Suppressor macrophage treated with lipopolysaccharide for 4 hours (primary cell): Measurements from ENCODE around the gene ZNF217.
"Not testable (repeated sequence)": the region's sequence is repeated elsewhere in the genome, so short reads cannot be mapped to it uniquely, and the experiment has no call there.

Source experiments
- DNase-seq: peaks from one replicate; pipeline ENCODE4 v3.0.0-alpha.2; 2020

ZNF217 gene

GRCh38 chr20:53593466-53594007 lies at the start of gene ZNF217:
Gene ZNF217, minus strand, starts transcription at chr20:53593839. Its CDS starts 11,013 bp downstream, at chr20:53582826.
- DNase-seq, result peak; percentile 66

GRCh38 chr20:53643031-53643832 lies 49.6 kb upstream of the ZNF217 start:
- peak; percentile 86 for DNase-seq

GRCh38 chr20:53642196-53643030 lies 48.8 kb upstream of the ZNF217 start:
- peak; percentile 65 for DNase-seq

GRCh38 chr20:53639647-53640440 lies 46.2 kb upstream of the ZNF217 start:
- DNase-seq, result no peak

- DNase-seq, result no peak
Observed at GRCh38 chr20:53639128-53639527, 45.5 kb upstream of the ZNF217 start.

GRCh38 chr20:53637310-53637709 lies 43.7 kb upstream of the ZNF217 start:
- not testable (repeated sequence) for DNase-seq

GRCh38 chr20:53636540-53637097 lies 43.0 kb upstream of the ZNF217 start:
- DNase-seq, result no peak

- DNase-seq, result no peak
Observed at GRCh38 chr20:53635221-53635620, 41.6 kb upstream of the ZNF217 start.

GRCh38 chr20:53631909-53632662 lies 38.4 kb upstream of the ZNF217 start:
- no peak for DNase-seq

GRCh38 chr20:53629436-53629835 lies 35.8 kb upstream of the ZNF217 start:
- no peak for DNase-seq

- not testable (repeated sequence) for DNase-seq
Observed at GRCh38 chr20:53628758-53629157, 35.1 kb upstream of the ZNF217 start.

GRCh38 chr20:53628076-53628475 lies 34.4 kb upstream of the ZNF217 start:
- no peak for DNase-seq

- not testable (repeated sequence) for DNase-seq
Observed at GRCh38 chr20:53627001-53627400, 33.4 kb upstream of the ZNF217 start.

GRCh38 chr20:53626584-53626983 lies 32.9 kb upstream of the ZNF217 start:
- no peak for DNase-seq

GRCh38 chr20:53625311-53626129 lies 31.9 kb upstream of the ZNF217 start:
- DNase-seq, result peak; percentile 70

GRCh38 chr20:53624927-53625250 lies 31.2 kb upstream of the ZNF217 start:
- not testable (repeated sequence) for DNase-seq

GRCh38 chr20:53623454-53624211 lies 30.0 kb upstream of the ZNF217 start:
- peak; percentile 78 for DNase-seq

GRCh38 chr20:53623134-53623453 lies 29.5 kb upstream of the ZNF217 start:
- DNase-seq, result no peak

GRCh38 chr20:53622247-53623133 lies 28.9 kb upstream of the ZNF217 start:
- peak; percentile 90 for DNase-seq
